Activated CD4-positive, alpha-beta T cell treated with anti-CD3 and anti-CD28 coated beads, Interleukin-2, amount 50 U/mL, for 16 hours (primary cell): ENCODE data around the gene TBC1D14.

Source experiments
- DNase-seq: peaks from one replicate; pipeline ENCODE4 v3.0.0-alpha.2; 2020

Gene TBC1D14

DNA sequence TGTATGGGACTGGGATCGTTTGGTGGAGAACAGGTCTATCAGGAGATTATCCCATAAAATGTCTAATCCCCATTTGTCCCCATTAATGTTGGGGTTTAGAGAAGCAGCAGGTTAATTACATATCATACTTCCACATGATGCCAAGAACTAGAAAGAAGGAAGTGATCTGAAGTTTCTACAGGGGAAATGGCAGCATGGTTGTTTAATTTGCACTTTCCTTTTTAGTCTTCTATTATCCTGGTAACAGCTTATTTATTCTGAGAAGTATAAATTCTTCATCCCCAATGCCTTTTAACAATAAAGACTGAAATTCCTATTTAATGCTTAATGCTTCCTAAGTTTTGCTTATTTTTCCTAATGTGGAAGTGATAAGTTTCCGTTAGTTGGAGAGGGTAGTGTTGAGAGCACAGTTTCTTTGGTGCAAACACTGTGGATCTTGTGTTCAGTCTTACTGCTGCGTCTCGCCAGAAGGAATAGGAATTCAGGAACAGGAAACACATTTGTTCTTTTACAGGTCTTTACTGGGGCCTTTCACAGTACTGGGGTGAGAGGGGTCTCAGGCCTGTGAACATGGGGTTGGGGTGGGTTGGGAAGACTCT is 74.0 kb downstream of the TBC1D14 start:
- no peak for DNase-seq

DNA sequence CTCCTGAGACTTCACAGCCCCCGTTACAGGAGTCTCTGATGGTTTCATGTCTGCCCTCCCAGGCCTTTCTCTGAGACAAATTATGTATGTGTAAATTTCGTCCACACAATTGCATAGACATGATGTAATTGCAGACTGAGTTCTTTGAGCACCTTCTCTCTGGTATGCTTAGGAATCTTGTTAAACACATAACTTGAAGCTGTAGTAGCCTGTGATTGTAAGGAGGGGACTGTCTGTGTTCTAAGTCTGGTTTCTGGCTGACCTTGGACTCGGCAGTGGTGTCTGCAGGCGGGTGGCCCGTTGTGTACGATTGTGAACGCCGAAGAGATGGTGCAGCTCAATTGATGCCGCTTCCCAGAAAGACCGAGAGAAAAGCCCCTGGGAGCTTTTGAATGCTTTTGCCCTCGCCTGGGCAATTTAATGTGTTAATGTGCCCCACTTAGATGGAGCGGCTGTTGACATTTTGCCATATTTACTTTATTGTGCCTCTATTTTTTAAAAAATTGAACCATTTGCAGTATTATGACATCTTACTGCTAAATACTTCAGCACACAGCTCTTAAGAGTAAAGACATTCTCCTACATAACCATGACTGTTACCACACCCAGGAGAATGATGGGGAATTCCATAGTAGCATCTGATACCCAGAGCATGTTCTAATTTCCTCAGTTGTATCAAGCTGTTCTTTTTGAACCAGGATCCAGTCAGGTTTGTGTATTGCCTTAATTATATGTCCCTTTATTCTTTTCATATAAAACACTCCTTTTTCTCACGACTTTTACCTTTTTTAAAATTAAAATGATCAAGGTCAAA is 75.2 kb downstream of the TBC1D14 start:
- DNase-seq, result no peak

- DNase-seq, result no peak
Measured at GRCh38 chr4:6986072-6986780, 76.6 kb downstream of the TBC1D14 start.

GRCh38 chr4:6986781-6987587 is 77.4 kb downstream of the TBC1D14 start:
- peak; percentile 95 for DNase-seq

GRCh38 chr4:6987588-6987961 is 77.9 kb downstream of the TBC1D14 start:
- DNase-seq, result no peak

DNA sequence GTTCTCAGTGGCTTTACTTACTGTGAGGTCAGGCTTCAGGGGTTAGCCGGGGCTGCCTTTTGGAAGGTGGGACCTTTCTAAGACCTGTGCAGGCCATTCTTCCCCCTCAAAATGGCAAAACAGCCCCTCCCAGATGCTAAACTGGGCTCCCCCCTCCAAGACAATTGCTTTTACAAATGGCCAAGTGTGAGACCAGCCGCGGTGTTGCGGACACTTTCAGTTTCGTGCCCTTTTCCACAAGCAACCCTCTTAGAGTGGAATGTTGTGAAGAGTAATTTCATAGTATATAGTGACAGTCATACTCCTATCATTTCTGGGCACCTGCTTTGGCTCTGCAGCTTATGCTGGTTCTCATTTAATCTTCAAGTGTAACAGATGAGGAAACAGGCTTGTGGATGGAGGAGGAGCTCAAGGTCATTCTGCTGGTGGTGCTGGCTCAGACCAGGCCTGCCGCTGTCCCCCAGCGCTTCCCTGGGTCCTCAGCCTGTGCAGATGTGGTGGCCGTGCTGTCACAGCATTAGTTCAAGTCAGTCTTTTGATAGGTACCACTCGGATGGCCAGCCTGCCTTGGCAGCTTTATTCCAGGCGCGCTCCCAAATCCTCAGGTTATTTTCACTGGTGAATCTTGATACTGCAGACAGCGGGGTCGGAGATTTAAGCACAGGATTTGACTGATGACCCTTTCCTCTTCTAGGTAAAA is 78.5 kb downstream of the TBC1D14 start:
- DNase-seq, result no peak

DNA sequence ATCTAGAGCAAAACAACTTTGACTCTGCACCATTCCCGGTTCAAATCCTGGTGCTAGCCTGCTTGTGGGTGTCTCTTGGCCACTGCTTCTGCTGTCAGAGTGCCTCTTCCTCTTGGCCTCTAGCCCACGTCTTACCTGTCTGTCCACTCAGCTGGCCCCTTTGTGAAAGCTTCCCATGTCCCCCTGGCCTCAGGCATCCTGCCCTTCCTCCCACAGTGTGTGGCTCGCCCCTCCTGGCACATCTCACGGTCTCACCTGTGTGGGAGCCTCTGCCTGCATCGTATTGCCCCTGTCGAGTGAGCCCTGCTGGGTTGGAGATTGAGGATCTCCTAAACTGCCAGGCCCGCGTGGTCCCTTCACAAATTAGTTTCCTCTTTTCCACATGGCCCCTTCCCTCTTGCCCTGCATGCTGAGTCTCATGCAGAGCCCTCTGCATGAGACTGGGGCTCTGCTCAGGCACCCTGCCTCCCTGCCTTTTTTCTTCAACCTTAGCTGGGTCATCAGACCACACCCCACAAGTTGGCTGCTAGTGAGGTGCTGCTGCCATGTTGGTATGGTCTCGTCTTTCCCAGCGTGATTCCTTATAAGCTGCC is 79.8 kb downstream of the TBC1D14 start:
- DNase-seq, result no peak

DNA sequence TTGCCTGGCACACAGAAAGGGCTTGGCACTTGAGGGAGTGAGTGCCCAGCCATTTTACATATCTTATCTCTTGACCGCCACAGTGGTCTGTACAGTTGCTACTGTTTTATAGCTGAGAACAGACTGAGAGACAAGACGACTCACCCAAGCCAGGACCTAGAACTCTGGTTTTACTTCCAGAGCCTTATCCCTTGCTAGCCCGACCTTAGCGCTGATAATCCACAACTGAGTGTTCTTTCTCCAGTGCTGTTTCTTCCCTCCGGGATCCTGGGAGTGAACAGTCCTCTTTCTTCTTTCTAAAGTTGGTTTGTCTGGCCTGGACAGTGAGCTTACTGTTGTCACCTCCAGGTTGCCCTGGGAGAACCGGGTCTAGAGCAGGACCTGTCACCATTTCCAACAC is 81.0 kb downstream of the TBC1D14 start:
- DNase-seq, result no peak

DNA sequence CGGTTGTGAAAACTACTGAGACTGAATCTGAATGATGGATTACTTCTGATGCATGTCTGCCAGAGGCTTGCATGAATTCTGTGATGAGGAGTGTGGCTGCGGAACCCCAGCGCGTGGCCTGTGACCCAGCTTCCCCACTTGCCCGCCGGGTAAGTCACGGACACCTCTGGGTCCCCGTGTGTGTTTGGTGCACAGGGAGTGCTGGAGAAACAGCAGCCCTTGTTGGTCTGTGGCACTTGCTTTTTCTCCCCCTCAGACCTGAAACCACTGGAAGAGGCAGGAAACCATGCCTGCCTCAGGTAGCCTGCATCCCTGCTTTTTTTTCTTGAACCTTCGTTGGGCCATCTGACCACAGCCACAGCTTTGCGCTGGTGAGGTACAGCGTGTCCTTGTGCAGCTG is 81.6 kb downstream of the TBC1D14 start:
- no peak for DNase-seq

DNA sequence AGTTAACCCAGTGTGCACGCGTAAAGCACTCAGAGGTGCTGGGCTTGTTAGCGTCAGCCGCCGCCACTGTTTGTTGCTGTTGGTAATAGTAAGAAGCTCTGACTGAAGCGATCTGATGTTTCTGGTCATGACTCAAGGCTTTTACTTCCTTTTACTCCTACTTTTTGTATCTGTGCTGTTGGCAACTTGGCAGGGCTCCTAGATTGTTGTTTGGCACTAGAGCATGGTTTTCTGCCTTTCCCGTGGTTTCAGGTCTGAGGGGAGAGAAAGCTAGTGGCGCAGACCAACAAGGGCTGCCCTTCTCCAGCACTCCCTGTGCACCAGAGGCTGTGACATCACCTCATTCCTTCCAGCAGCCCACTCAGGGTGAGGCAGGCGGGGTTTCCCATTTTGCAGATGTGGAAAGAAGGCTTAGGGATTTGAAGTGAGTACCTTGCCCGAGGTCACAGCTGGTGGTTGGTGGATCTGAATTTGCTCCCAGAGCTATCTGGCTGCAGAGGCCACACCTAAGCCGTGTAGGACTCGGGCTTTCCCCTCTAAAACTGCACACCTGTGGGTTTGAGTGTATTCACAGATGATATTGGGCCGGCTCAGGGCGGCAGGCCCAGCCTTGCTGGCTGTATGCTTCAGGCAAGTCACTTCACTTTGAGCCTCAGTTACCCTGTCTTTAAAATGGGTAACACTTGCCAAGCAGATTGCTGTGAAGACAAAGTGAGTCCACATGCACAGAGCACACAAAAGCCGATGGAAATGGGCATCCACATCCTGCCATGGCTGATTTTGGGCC is 82.3 kb downstream of the TBC1D14 start:
- DNase-seq, result no peak

- DNase-seq, result no peak
Measured at GRCh38 chr4:6992728-6993677, 83.4 kb downstream of the TBC1D14 start.

DNA sequence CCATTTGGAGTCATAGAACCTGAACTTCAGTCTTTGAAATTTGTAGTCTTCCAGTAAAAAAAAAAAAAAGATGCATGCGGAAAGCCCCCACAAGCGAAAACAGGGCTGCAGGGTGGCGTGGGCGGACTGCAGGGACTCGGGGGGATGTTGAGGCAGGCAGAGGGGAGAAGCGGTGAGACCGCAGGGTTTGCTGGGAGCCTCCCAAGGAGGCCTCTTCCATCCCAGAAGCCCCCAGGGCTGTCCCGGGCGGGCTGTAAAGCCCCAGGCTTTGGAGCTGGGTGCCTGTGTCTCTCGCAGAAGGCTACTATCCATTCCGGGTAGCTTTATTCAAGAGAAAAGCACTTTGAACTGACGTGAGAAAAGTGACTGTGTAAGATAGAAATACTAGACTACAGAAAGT is 86.9 kb downstream of the TBC1D14 start:
- no peak for DNase-seq

GRCh38 chr4:6999172-7000086 is 89.8 kb downstream of the TBC1D14 start:
- DNase-seq, result peak; percentile 54

- no peak for DNase-seq
Measured at GRCh38 chr4:7000421-7001176, 91.0 kb downstream of the TBC1D14 start.

- DNase-seq, result no peak
Measured at GRCh38 chr4:7001271-7001670, 91.6 kb downstream of the TBC1D14 start.

DNA sequence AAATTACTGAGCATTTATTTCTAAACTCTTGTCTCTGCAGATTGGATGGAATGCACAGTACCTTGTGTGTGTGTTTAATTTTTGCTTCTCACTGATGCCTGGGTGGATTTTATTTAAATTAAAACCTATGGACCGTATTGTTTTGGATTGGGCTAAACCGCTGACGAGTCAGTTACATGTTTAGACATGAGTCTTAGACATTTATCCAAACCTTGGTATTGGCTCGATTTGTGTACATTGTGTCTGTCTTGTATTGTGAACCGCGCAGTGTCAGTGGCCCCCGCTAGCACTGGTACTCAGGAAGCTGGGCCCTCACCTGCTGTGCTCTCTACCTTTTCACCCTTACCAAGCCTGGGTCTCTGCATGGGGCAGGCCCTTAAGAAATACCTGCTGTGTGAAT is 92.7 kb downstream of the TBC1D14 start:
- no peak for DNase-seq

DNA sequence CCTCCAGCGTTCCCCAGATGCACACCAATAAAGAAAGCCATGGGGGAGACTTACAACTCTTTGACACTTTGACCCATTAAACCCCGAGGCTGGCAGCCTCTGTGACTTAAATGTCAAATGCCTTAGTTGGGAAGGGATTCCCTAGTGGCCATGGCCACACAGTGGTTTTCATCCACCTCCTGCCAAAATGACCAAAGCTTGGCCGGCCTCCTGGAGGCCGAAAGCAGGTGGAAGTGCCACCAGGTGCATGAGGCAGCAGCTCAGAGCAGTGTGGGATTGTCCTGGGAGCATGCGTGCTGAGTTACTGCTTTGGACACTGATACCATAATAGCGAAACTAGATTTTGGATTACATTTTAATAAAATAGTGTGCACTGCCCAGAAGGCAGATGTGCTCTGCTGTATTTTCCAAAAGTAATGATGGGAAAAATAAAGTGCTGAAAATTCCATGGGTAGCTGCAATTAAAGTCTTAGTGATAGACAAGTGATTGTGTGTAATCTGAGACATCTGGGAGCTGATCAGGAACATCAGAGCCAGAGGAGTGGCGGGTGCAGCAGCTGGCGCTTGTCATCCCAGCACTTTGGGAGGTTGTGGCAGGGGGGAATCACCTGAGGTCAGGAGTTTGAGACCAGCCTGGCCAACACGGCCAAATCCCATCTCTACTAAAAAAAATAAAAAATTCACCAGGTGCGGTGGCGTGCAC is 93.7 kb downstream of the TBC1D14 start:
- no peak for DNase-seq

GRCh38 chr4:7003879-7004240 is 94.2 kb downstream of the TBC1D14 start:
- DNase-seq, result no peak
